Eye (tissue), 1 donor: Measurements from ENCODE around the gene REP15.
"Not testable (repeated sequence)": the region's sequence is repeated elsewhere in the genome, so short reads cannot be mapped to it uniquely, and the experiment has no call there.

Experiments
- DNase-seq: peaks from one replicate; pipeline ENCODE4 v3.0.0-alpha.2; 2015

Gene REP15

GRCh38 chr12:27696293-27696652, at the start of gene REP15:
Gene REP15 (plus strand): TSS chr12:27696447. CDS start chr12:27696563, 116 bp downstream.
- DNase-seq: no peak

- no peak for DNase-seq
These were observed 46.2 kb upstream of the REP15 start for GRCh38 chr12:27650011-27650410.

- no peak for DNase-seq
These were observed 45.0 kb upstream of the REP15 start for GRCh38 chr12:27651201-27651600.

- peak; percentile 93 for DNase-seq
These were observed 44.0 kb upstream of the REP15 start for GRCh38 chr12:27652174-27652763.

GRCh38 chr12:27653661-27654060, 42.6 kb upstream of the REP15 start:
- no peak for DNase-seq

- not testable (repeated sequence) for DNase-seq
These were observed 40.8 kb upstream of the REP15 start for GRCh38 chr12:27655476-27655875.

GRCh38 chr12:27657296-27657695, 39.0 kb upstream of the REP15 start:
- no peak for DNase-seq

- DNase-seq: no peak
These were observed 30.5 kb upstream of the REP15 start for GRCh38 chr12:27665704-27666103.

GRCh38 chr12:27666510-27666909, 29.7 kb upstream of the REP15 start:
- no peak for DNase-seq

- DNase-seq: no peak
These were observed 28.7 kb upstream of the REP15 start for GRCh38 chr12:27667540-27667939.

GRCh38 chr12:27672051-27672450, 24.2 kb upstream of the REP15 start:
- DNase-seq: no peak

GRCh38 chr12:27672643-27673042, 23.6 kb upstream of the REP15 start:
- DNase-seq: peak; percentile 6

GRCh38 chr12:27673101-27673718, 23.0 kb upstream of the REP15 start:
- peak; percentile 2 for DNase-seq

GRCh38 chr12:27674989-27675388, 21.3 kb upstream of the REP15 start:
- DNase-seq: no peak

- no peak for DNase-seq
These were observed 15.6 kb upstream of the REP15 start for GRCh38 chr12:27680619-27681018.

- no peak for DNase-seq
These were observed 13.7 kb upstream of the REP15 start for GRCh38 chr12:27682534-27682933.

GRCh38 chr12:27685274-27685673, 11.0 kb upstream of the REP15 start:
- no peak for DNase-seq

- no peak for DNase-seq
These were observed 10.1 kb upstream of the REP15 start for GRCh38 chr12:27686147-27686546.

- DNase-seq: no peak
These were observed 7.6 kb upstream of the REP15 start for GRCh38 chr12:27688671-27689070.

- DNase-seq: no peak
These were observed 6.6 kb upstream of the REP15 start for GRCh38 chr12:27689558-27690180.

GRCh38 chr12:27693403-27693802, 2.8 kb upstream of the REP15 start:
- no peak for DNase-seq

- DNase-seq: no peak
These were observed 523 bp upstream of the REP15 start for GRCh38 chr12:27695556-27696292.

- DNase-seq: no peak
These were observed 767 bp downstream of the REP15 start for GRCh38 chr12:27696864-27697564.
